GM19025 (cell line): ENCODE measurements around the gene KRTDAP.

Experiments
- ATAC-seq: cut with Tn5 transposase; IDR thresholded peaks from one replicate; pipeline ENCODE4 v1.9.1; 2021; ENCODE audit warnings: mild to moderate bottlenecking, low read depth, moderate library complexity; ENCODE audit not compliant: unreplicated experiment

KRTDAP gene

GRCh38 chr19:35490364-35490763, at the start of gene KRTDAP:
KRTDAP (minus strand) TSS chr19:35490464; CDS start chr19:35490442, 22 bp downstream.
- ATAC-seq, result no peak

GRCh38 chr19:35539850-35540249, 49.6 kb upstream of the KRTDAP start:
- ATAC-seq, result no peak

GRCh38 chr19:35539314-35539713, 49.0 kb upstream of the KRTDAP start:
- no peak for ATAC-seq

GRCh38 chr19:35534803-35535480, 44.7 kb upstream of the KRTDAP start:
- ATAC-seq, result no peak

- ATAC-seq, result no peak
Measured at GRCh38 chr19:35533822-35534392, 43.6 kb upstream of the KRTDAP start.

- ATAC-seq, result no peak
Measured at GRCh38 chr19:35533201-35533821, 43.0 kb upstream of the KRTDAP start, which contains the start of gene GAPDHS. GAPDHS (plus strand) TSS chr19:35533456; CDS start chr19:35533528, 72 bp downstream.

- ATAC-seq, result no peak
Measured at GRCh38 chr19:35531291-35531690, 41.0 kb upstream of the KRTDAP start.

GRCh38 chr19:35529241-35530218, 39.3 kb upstream of the KRTDAP start:
- ATAC-seq, result no peak

GRCh38 chr19:35528218-35529038, 38.2 kb upstream of the KRTDAP start, which contains the start of gene SBSN:
SBSN (minus strand) TSS chr19:35528311; CDS start chr19:35528281, 30 bp downstream.
- no peak for ATAC-seq

GRCh38 chr19:35525873-35526272, 35.6 kb upstream of the KRTDAP start:
- no peak for ATAC-seq

GRCh38 chr19:35524181-35524837, 34.0 kb upstream of the KRTDAP start:
- ATAC-seq, result no peak

GRCh38 chr19:35522745-35523327, 32.6 kb upstream of the KRTDAP start:
- ATAC-seq, result no peak

- no peak for ATAC-seq
Measured at GRCh38 chr19:35521124-35521743, 31.0 kb upstream of the KRTDAP start.

- no peak for ATAC-seq
Measured at GRCh38 chr19:35519291-35519690, 29.0 kb upstream of the KRTDAP start.

GRCh38 chr19:35518313-35518712, 28.0 kb upstream of the KRTDAP start:
- no peak for ATAC-seq

- no peak for ATAC-seq
Measured at GRCh38 chr19:35517342-35517741, 27.1 kb upstream of the KRTDAP start.

GRCh38 chr19:35516310-35516709, 26.0 kb upstream of the KRTDAP start:
- no peak for ATAC-seq

- no peak for ATAC-seq
Measured at GRCh38 chr19:35514282-35514809, 24.1 kb upstream of the KRTDAP start.
